Vagina (tissue), 2 donors: Measurements from ENCODE around the gene FOXP4.

ENCODE experiments used
- POLR2A ChIP-seq, 2 donors: fragments of 450-650 bp; IDR thresholded peaks; one replicate each; pipeline ENCODE4 v1.6.1; 2017; ENCODE audit warnings: antibody characterized with exemption in 2 of 2, mild to moderate bottlenecking in 2 of 2, moderate library complexity in 2 of 2
- POLR2AphosphoS5 ChIP-seq, 2 donors: sonication (generic); formaldehyde crosslinking; IDR thresholded peaks; one replicate each; pipeline ENCODE4 v1.9.0; 2017; ENCODE audit warnings: antibody characterized with exemption in 2 of 2, mild to moderate bottlenecking in 2 of 2, low read depth in 1 of 2; ENCODE audit not compliant: insufficient read depth in 1 of 2
- TF ChIP-seq, protein P1 (sequence below), 3 experiments: fragments of 450-650 bp in 2 of 3; fragments of 200-600 bp in 1 of 3; sonication (generic) in 1 of 3; IDR thresholded peaks; one replicate each; pipeline ENCODE4 v1.5.1; 2017 to 2019; ENCODE audit warnings: antibody characterized with exemption in 3 of 3, mild to moderate bottlenecking in 2 of 3, moderate library complexity in 2 of 3

DNA sequence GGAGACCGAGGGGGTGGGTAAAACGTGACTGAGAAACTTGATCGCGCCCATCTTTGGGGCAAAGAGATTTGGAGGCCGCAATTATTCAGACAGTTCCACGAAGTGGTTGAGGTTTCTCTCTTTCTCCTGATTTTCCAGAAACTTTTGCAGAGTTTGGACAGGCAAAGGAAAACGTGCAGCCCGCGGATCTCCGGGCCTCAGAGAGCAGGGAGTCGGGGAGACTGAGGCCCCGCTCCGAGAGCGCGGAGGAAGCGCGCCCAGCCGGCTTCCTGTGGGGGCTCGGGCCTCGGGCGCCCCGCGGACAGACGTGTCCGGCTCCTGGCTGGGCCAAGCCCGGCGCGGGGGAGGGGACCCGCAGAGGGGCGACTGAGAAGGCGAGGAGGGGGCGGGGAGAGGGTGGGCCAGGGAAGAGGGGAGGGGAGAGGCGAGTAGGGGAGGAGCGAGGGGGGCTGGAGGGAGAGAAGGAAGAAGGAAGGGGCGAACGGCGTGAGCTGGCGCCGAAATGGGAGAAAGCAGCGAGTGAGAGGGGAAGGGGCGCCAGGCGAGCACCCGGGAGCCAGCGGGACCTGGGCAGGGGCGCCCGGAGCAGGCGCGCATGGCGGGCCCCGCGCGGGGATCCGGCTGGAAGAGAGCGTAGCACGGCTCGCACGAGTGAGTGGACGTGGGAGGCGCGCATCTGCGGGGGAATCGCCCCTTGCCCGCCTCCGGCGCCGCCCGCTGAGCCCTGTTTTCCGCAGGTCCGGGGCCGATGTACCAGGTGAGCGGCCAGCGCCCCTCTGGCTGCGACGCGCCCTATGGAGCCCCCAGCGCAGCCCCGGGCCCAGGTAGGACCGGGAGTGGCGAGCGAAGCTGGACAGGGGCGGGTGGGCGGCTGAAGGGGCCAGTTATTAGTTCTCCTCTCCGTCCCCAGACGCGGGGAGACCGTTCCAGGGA is 92.1 kb downstream of the FOXP4 start, which contains the start of gene MDFI:
- TF ChIP-seq, protein P1, sequence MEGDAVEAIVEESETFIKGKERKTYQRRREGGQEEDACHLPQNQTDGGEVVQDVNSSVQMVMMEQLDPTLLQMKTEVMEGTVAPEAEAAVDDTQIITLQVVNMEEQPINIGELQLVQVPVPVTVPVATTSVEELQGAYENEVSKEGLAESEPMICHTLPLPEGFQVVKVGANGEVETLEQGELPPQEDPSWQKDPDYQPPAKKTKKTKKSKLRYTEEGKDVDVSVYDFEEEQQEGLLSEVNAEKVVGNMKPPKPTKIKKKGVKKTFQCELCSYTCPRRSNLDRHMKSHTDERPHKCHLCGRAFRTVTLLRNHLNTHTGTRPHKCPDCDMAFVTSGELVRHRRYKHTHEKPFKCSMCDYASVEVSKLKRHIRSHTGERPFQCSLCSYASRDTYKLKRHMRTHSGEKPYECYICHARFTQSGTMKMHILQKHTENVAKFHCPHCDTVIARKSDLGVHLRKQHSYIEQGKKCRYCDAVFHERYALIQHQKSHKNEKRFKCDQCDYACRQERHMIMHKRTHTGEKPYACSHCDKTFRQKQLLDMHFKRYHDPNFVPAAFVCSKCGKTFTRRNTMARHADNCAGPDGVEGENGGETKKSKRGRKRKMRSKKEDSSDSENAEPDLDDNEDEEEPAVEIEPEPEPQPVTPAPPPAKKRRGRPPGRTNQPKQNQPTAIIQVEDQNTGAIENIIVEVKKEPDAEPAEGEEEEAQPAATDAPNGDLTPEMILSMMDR (IDR thresholded peaks at IDR 0.05) = no peak
- TF ChIP-seq POLR2AphosphoS5 (IDR thresholded peaks at IDR 0.05; ENCODE audit: insufficient read depth in 1 of 2, low read depth in 1 of 2) (no peak), POLR2A (IDR thresholded peaks at IDR 0.05) (no peak)
